IgD-negative memory B cell (primary cell): ENCODE results near the gene ARFGAP3. TPM values are rescaled to one million over a fixed set of nuclear protein-coding genes. Genes with fewer than 3 reads are reported as not detected.

ENCODE experiments used
- H3K27ac Mint-ChIP-seq, 3 donors: one replicate each; pipeline ENCODE4 v1.8.0; 2020 to 2022; ENCODE audit warnings: mild to moderate bottlenecking in 3 of 3, mixed read lengths in 3 of 3, moderate library complexity in 1 of 3
- H3K27me3 Mint-ChIP-seq: one replicate; pipeline ENCODE4 v1.8.0; 2021; ENCODE audit warnings: mixed read lengths
- H3K36me3 Mint-ChIP-seq: one replicate; pipeline ENCODE4 v1.8.0; 2020; ENCODE audit warnings: mild to moderate bottlenecking, mixed read lengths
- H3K4me1 Mint-ChIP-seq, 3 donors: one replicate each; pipeline ENCODE4 v1.8.0; 2020 to 2022; ENCODE audit warnings: mixed read lengths in 3 of 3, mild to moderate bottlenecking in 1 of 3
- H3K4me3 Mint-ChIP-seq, 4 donors: one replicate each; pipeline ENCODE4 v1.8.0; 2020 to 2022; ENCODE audit warnings: mild to moderate bottlenecking in 4 of 4, mixed read lengths in 4 of 4, moderate library complexity in 3 of 4
- H3K9me3 Mint-ChIP-seq, 3 donors: one replicate each; pipeline ENCODE4 v1.8.0; 2020 to 2021; ENCODE audit warnings: mixed read lengths in 3 of 3, mild to moderate bottlenecking in 1 of 3
- polyA plus RNA-seq: library from polyadenylated mRNA; unstranded; fragments of 300-500 nt; fragmentation: Illumina TruSeq; gene quantifications from one replicate; pipeline ENCODE4 v1.2.3, GENCODE V29; 2021

Gene ARFGAP3
- polyA plus RNA-seq, 1 donor from 2014 or later = 25.5 TPM

DNA sequence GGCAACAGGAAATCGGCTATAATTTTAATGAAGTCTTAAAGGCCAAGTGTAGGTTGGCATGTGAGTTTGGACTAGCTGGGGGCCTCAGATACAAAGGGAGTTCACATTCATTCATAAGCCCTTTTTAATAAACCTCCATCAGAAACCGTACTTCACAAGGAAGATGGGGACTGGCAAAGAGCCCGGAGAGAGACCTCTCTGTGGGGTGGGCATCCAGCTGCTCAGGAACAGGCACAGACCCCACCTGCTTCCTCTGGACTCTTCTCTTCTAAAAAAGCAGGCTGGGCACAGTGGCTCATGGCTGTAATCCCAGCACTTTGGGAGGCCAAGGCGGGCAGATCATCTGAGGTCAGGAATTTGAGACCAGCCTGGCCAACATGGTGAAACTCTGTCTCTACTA lies 3.9 kb upstream of the ARFGAP3 start:
- Mint-ChIP-seq H3K9me3 (peaks cover 0 to 4% (median 2%) of the 10 kb centered on the region in 3 donors), H3K4me3 (peak overlapping the region in 2 of 4 donors; percentile 69 to 72), H3K4me1 (peaks cover 15 to 25% (median 24%) of the 10 kb centered on the region in 3 donors), H3K27ac (peak overlapping the region in 2 of 3 donors; percentile 46 to 86), H3K27me3 (no peaks in the 10 kb centered on the region), H3K36me3 (peaks cover 2% of the 10 kb centered on the region)

DNA sequence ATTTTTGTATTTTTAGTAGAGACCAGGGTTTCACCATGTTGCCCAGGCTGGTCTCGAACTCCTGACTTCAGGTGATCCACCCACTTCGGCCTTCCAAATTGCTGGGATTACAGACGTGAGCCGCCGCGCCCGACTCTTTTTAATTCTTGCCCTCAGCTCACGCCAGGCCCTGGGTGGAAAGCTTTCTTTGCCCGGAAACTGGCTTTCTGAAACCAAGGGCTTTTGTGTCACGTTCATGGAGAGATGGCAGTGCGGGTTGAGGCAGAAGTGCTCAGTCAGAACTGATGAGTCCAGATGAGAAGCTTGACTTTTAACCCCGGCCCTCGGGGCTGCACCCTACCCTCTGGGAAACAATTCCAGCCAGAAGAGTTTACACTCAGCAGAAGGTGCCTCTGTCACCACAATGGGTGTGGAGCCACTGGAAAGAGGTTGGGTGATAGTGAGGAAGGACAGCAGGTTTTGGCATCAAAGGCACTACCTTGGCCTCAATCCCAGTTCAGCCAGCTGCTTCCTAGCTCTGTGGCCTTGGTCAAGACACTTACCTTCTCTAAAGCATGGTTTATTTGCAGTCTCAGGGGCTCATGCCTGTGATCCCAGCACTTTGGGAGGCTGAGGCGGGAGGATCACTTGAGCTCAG lies 890 bp upstream of the ARFGAP3 start:
- Mint-ChIP-seq H3K36me3 (peaks cover 2% of the 10 kb centered on the region), H3K27me3 (no peaks in the 10 kb centered on the region), H3K4me1 (peaks cover 9 to 22% (median 18%) of the 10 kb centered on the region in 3 donors), H3K9me3 (no peaks in the 10 kb centered on the region), H3K27ac (peak overlapping the region in 2 of 3 donors; percentile 39 to 91), H3K4me3 (peak overlapping the region; percentile 46 to 88 (median 72))

DNA sequence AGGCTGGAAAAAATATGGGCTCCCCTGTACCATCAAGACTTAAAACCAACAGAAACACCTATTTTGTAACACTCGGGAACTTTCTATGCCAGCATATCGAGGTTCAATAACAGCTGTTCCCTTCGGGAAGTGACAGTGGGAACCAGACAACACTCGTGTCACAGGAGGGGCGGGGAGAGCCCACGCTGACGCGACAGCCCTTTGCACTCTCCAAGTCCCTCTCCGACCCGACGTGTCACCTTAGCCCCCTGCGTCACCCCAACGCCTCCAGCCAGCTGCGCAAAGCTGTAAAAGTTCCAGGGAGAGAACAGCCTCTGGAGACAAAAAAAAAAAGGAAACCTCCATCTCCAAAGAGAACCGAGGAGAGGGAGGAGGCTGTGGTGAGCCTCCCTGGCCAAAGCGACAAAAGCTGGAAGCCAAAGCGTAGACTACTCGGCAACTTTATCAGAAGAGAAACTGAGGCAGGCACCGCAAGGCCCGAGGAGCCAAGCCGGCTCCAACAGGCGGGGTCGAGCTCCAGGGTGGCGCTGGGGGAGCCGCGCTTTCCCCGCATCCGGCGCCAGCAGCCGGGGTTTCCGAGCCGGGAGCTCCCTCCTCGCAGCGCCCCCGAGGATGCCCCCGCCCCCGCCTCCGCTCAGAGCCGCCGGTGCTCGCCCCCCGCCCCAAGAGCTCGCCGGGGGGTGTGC lies 751 bp downstream of the ARFGAP3 start:
- Mint-ChIP-seq H3K27me3 (no peaks in the 10 kb centered on the region), H3K4me1 (peaks cover 6 to 16% (median 14%) of the 10 kb centered on the region in 3 donors), H3K4me3 (peak overlapping the region; percentile 83 to 94 (median 94)), H3K36me3 (peaks cover 2% of the 10 kb centered on the region), H3K9me3 (no peaks in the 10 kb centered on the region), H3K27ac (peak overlapping the region; percentile 19 to 88 (median 86))

DNA sequence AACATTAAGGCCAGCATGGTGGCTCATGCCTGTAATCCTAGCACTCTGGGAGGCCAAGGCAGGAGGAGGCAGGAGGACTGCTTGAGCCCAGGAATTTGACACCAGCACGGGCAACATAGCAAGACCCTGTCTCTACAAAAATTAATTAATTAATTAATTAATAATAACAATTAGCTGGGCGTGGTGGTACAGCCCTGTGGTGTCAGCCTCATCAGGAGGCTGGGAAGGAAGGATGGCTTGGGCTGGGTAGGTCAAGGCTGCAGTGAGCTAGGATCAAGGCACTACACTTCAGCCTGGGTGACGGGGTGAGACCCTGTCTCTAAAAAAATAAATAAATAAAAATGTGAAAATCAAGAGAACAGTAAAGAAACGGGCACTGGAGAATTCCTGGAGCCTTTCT lies 1.4 kb downstream of the ARFGAP3 start:
- H3K9me3 Mint-ChIP-seq = no peaks in the 10 kb centered on the region

DNA sequence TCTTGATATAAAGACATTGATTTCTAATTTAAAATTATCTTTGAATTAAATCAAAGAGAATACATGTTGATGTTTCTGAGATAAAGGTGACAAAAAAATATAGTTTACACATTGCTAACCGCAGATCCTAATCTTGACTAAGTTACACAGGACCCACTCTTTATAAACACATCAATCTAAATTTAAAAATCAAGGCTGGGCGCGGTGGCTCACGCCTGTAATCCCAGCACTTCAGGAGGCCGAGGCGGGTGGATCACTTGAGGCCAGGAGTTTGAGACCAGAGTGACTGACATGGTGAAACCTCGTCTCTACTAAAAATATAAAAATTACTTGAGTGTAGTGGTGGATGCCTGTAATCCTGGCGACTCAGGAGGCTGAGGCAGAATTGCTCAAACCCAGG lies 1.9 kb downstream of the ARFGAP3 start:
- Mint-ChIP-seq H3K27me3 (no peaks in the 10 kb centered on the region), H3K9me3 (no peaks in the 10 kb centered on the region), H3K36me3 (peaks cover 2% of the 10 kb centered on the region), H3K4me1 (peaks cover 2 to 11% (median 6%) of the 10 kb centered on the region in 3 donors), H3K4me3 (peak overlapping the region in 3 of 4 donors; percentile 13 to 83 (median 68)), H3K27ac (peak overlapping the region in 1 of 3 donors; percentile 53)

More for the DNA sequence above, 1.4 kb downstream of the ARFGAP3 start:
- Mint-ChIP-seq H3K4me1 (peaks cover 6 to 15% (median 11%) of the 10 kb centered on the region in 3 donors), H3K27me3 (no peaks in the 10 kb centered on the region), H3K36me3 (peaks cover 2% of the 10 kb centered on the region), H3K27ac (peak overlapping the region in 2 of 3 donors; percentile 19 to 88), H3K4me3 (peak overlapping the region; percentile 83 to 94 (median 94))

DNA sequence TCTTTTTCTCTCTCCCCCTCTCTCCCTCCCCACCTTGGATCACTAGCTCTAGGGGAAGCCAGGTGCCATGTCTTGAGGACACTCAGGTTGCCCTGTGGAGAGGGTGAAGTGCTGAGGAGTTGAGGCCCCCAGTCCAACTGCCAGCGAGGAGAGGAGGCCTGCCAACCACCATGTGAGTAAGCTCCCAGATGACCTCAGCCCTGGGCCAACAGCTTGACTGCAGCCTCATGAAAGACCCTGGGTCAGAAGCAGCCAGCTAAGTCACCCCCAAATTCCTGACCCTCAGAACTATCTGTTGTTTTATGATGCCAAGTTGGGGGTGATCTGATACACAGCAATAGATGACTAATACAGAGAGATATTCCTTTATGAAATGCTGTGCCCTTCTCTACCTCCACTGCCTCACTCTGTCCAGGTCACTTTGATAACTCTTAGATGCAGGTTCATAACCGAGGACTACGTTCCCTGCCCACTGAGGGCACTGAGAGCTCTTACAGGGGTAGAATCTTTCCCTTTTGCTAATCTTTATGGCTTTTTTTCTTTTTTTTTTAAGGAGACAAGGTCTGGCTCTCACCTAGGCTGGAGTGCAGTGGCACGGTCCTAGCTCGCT lies 8.0 kb downstream of the ARFGAP3 start:
- Mint-ChIP-seq H3K36me3 (peaks cover 7% of the 10 kb centered on the region), H3K27ac (no peak overlapping the region)

DNA sequence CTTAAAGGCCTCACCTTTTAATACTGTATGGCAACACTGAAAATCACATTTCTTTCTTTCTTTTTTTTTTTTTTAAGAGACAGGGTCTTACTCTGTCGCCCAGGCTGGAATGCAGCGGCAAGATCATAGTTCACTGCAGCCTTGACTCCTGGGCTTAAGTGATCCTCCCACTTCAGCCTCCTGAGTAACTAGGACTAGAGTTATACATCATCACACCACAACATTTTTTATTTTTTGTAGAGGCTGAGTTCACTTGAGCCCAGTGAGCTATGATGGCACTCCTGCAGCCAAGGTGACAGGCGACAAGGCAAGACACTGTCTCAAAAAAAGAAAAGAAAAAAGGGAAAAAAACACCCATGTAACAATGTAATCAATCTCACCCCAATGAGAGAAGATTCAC lies 10.0 kb downstream of the ARFGAP3 start:
- H3K27ac Mint-ChIP-seq = no peak overlapping the region
- H3K36me3 Mint-ChIP-seq = peaks cover 9% of the 10 kb centered on the region
- no peaks in the 10 kb centered on the region for H3K27me3 Mint-ChIP-seq
- no peaks in the 10 kb centered on the region for H3K9me3 Mint-ChIP-seq
- no peak overlapping the region for H3K4me3 Mint-ChIP-seq
- peaks cover 0 to 2% (median 0%) of the 10 kb centered on the region in 3 donors for H3K4me1 Mint-ChIP-seq

More for the DNA sequence above, 8.0 kb downstream of the ARFGAP3 start:
- Mint-ChIP-seq H3K4me3 (no peak overlapping the region), H3K4me1 (no peaks in the 10 kb centered on the region), H3K27me3 (no peaks in the 10 kb centered on the region), H3K9me3 (no peaks in the 10 kb centered on the region)

DNA sequence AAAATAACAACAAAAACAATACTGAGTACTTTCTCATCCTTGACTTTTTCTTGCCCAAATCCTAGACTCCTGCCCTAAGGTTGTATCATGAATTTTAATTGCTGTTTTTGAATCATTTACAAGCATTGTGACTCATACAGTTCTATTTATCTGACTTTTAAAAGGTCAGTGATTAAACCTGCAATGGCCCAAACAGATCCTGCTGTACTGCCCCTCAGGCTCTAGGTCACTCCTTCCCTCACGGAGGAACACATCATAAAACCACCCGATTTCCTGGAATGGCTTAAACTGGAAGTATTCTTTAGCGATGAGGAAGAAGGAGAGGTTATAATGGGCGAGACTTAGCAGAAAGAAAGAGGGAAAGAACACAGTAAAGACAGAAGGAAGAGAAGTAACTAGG lies 12.3 kb downstream of the ARFGAP3 start:
- Mint-ChIP-seq H3K9me3 (no peaks in the 10 kb centered on the region), H3K4me1 (peaks cover 0 to 5% (median 4%) of the 10 kb centered on the region in 3 donors), H3K36me3 (peaks cover 13% of the 10 kb centered on the region), H3K27ac (peak overlapping the region in 1 of 3 donors; percentile 1), H3K27me3 (no peaks in the 10 kb centered on the region), H3K4me3 (no peak overlapping the region)

DNA sequence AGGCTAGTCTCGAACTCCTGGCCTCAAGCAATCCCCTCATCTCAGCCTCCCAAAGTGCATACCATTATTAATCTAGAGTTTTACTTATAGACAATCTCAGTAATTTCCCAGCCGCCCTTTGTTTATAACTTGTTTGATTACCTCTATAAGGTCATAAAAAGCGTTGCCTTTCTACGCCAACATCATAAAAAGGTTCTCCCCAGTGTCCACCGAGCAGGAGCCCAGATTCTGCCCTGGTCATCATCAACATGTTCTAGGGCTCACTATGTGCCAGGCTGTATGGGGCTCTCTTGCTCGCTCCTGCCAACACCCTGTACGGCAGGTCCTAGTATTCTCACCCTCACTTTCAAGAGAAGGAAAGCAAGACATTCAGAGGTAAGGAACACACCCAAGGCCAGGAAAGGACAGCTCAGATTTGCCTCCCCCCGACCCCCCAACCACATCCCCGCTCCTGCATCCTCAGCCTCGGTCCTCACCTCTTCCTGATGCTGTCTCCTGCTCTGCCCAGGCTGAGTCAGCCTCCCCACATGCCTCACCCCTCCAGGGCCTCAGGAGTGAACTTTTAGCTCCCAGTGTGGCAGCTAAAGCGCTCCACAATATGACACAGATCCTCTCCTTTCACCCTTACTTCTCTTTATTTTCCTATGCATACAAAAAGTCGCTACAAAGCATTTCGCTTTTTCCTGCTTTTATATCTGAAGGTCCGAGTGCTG lies 14.3 kb downstream of the ARFGAP3 start:
- no peak overlapping the region for H3K4me3 Mint-ChIP-seq
- peaks cover 0 to 5% (median 4%) of the 10 kb centered on the region in 3 donors for H3K4me1 Mint-ChIP-seq
- H3K9me3 Mint-ChIP-seq = no peaks in the 10 kb centered on the region
- peak overlapping the region in 1 of 3 donors; percentile 24 for H3K27ac Mint-ChIP-seq
- peaks cover 13% of the 10 kb centered on the region for H3K36me3 Mint-ChIP-seq
- no peaks in the 10 kb centered on the region for H3K27me3 Mint-ChIP-seq

DNA sequence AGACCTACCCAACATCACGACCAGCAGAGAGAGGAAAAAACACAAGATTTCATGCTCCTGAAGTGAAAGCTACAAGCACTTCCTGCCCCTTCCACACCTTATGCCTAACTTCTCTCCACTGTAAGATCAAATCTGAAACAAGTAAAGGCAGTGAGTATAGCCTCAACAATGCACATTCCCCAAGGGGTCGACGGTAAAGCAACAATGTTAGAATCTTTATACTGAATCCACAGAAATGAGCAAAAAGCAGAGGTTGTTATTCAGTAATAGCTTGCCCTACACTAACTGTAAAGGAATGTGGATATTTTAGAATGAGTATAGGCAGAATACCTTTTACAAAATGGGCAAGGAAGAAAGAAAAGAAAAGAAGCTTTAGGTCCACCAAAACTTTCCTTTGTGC lies 15.6 kb downstream of the ARFGAP3 start:
- no peak overlapping the region for H3K4me3 Mint-ChIP-seq
- H3K9me3 Mint-ChIP-seq = no peaks in the 10 kb centered on the region
- no peaks in the 10 kb centered on the region for H3K27me3 Mint-ChIP-seq
- H3K27ac Mint-ChIP-seq = peak overlapping the region in 1 of 3 donors; percentile 76
- H3K36me3 Mint-ChIP-seq = peaks cover 14% of the 10 kb centered on the region
- H3K4me1 Mint-ChIP-seq = peaks cover 0 to 5% (median 4%) of the 10 kb centered on the region in 3 donors

DNA sequence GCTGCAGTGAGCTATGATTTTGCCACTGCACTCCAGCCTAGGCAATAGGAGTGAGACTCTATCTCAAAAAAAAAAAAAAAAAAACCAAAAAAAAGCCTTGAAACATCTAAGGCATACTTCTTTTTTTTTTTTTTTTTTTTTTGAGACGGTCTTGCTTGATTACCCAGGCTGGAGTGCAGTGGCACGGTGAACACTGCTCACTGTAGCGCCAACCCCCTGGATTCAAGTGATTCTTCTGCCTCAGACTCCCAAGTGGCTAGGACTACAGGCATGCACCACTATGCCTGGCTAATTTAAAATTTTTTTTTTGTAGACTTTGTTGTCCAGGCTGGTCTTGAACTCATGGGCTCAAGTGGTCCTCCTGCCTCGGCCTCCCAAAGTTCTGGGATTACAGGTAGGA lies 19.5 kb downstream of the ARFGAP3 start:
- Mint-ChIP-seq H3K36me3 (peaks cover 7% of the 10 kb centered on the region), H3K9me3 (no peaks in the 10 kb centered on the region), H3K4me3 (no peak overlapping the region), H3K27ac (no peak overlapping the region), H3K4me1 (peaks cover 4 to 5% (median 5%) of the 10 kb centered on the region in 3 donors), H3K27me3 (no peaks in the 10 kb centered on the region)

DNA sequence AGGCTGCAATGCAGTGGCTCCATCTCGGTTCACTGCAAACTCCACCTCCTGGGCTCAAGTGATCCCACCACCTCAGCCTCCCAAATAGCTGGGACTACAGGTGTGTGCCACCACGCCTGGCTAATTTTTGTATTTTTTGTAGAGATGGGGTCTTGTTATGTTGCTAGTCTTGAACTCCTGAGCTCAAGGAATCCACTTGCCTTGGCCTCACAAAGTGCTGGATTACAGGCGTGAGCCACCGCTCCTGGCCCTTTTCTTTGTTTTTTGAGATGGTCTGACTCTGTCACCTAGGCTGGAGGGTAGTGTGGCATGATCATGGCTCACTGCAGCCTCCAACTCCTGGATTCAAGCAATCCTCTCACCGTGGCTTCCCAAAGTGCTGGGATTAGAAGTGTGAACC lies 21.0 kb downstream of the ARFGAP3 start:
- no peak overlapping the region for H3K27ac Mint-ChIP-seq
- no peaks in the 10 kb centered on the region for H3K27me3 Mint-ChIP-seq
- H3K9me3 Mint-ChIP-seq = no peaks in the 10 kb centered on the region
- H3K4me1 Mint-ChIP-seq = peaks cover 3 to 5% (median 4%) of the 10 kb centered on the region in 3 donors
- H3K36me3 Mint-ChIP-seq = peaks cover 5% of the 10 kb centered on the region
- no peak overlapping the region for H3K4me3 Mint-ChIP-seq

DNA sequence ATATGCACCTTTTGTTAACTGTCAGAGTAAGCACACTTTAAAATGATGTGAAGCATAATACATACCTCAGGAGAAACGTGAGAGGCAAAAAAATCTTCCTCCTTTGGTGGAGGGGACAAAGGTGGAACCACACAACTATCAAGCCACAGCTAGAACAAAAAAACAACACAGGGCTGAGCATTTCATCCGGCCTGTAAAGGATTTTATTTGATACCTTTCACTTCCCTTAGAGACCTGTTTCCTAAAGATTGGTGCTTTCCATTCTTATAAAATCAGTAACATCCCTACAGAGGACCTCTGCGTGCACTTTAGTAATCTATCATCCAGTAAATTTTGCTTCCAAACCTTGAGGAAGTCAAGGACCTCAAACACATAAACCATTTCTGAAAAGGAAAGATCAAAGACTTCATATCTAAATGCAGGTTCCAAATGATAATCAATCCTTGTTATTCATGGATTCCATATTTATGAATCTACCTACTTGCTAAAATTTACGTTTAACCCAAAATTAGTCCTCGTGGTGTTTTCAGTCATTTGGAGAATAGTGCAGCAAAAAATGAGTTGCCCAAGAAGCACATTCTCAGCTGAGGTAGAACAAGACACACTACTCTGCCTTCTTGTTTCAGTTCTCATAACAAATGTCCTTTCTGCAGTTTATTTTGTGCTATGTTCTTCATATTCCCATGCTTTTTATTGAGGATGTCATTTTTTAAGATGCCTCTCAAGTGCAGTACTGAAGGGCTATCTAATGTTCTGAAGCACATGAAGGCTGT lies 22.7 kb downstream of the ARFGAP3 start:
- Mint-ChIP-seq H3K4me1 (peaks cover 0 to 5% (median 2%) of the 10 kb centered on the region in 3 donors), H3K4me3 (no peak overlapping the region), H3K27ac (peak overlapping the region in 1 of 3 donors; percentile 7), H3K27me3 (no peaks in the 10 kb centered on the region), H3K36me3 (peaks cover 5% of the 10 kb centered on the region), H3K9me3 (no peaks in the 10 kb centered on the region)

DNA sequence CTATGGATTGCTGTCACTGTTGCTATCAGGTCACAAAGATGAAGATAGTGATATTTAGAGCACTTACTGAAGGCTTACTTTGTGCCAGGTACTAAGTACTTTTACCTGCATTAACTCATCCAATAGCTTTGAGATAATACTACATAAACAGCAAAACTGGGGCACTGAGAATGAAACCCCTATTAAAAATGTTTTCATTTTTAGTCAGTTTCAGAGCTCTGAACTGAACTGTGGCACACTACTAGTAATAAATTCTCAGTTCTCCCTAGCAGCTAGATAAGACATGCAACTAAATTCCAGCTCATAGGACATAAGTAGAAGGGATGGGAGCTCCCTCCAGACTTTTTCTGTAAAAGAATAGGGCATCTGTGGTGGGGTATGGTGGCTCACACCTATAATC lies 24.0 kb downstream of the ARFGAP3 start:
- Mint-ChIP-seq H3K9me3 (no peaks in the 10 kb centered on the region), H3K36me3 (peaks cover 5% of the 10 kb centered on the region), H3K4me1 (peaks cover 0 to 5% (median 2%) of the 10 kb centered on the region in 3 donors), H3K4me3 (no peak overlapping the region), H3K27me3 (no peaks in the 10 kb centered on the region), H3K27ac (peak overlapping the region in 1 of 3 donors; percentile 4)
